ENCODE results near the gene INTS12.
"Not testable (repeated sequence)": the region's sequence is repeated elsewhere in the genome, so short reads cannot be mapped to it uniquely, and the experiment has no call there.

INTS12 gene, protein sequence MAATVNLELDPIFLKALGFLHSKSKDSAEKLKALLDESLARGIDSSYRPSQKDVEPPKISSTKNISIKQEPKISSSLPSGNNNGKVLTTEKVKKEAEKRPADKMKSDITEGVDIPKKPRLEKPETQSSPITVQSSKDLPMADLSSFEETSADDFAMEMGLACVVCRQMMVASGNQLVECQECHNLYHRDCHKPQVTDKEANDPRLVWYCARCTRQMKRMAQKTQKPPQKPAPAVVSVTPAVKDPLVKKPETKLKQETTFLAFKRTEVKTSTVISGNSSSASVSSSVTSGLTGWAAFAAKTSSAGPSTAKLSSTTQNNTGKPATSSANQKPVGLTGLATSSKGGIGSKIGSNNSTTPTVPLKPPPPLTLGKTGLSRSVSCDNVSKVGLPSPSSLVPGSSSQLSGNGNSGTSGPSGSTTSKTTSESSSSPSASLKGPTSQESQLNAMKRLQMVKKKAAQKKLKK

DNA sequence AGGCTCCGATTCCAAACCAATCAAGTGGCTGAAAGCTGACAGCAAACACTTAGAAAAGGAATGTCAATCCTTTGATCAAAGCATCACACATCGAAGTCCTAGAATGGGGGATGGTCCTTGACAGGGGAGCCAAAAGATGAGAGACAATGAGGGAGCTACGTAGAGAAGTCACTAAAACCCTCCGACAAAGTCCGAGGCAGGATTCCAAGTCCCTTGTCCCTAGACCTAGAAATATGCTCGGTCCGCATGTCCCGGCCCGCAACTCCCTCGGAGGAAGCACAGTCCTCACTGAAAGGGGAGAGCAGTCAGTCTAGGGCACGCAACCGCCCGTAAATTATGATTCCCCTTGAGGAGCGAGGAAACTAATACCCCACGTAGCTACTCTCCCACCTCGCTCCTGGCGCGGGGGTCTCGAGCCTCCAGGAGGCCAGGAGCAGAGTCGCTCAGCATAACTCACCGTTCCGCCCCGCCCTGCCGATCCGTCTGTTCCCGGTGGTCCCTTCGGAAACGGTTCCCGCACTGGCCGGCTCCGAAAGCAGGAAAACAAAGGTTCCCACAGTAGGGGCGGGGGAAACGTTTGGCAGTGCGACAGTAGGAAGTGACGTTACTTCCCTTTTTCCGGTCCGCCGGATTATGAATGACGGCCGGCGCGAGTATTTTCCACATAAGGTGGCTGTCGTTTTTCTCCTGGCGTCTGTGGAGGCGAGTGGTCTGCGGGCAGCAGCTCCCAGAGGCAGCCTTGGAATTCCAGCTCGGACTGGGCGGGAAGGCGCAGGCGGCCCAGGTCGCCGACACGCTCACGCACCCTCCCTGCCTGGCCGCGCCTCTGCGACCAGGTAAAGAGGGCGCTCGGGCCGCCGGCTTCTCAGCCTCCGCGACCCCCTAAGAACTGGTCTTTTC, at the start of gene INTS12, which contains the start of gene GSTCD:
INTS12 (minus strand) TSS at position 509 of the 900 bp plus-strand sequence. CDS start 8,684 bp downstream, outside the sequence.
GSTCD (plus strand) TSS at position 604 of the 900 bp plus-strand sequence. CDS start 8,830 bp downstream, outside the sequence.
- in situ Hi-C loops (cut with HindIII; ENCODE audit: low sequenced_read_pairs): no loop called here

- in situ Hi-C loops (cut with HindIII; ENCODE audit: low sequenced_read_pairs): no loop called here
Observed at GRCh38 chr4:105755375-105755774, 46.9 kb upstream of the INTS12 start.

GRCh38 chr4:105753361-105753760, 44.9 kb upstream of the INTS12 start:
- in situ Hi-C loops (cut with HindIII; ENCODE audit: low sequenced_read_pairs): no loop called here

- in situ Hi-C loops (cut with HindIII; ENCODE audit: low sequenced_read_pairs): no loop called here
Observed at GRCh38 chr4:105751718-105752299, 43.3 kb upstream of the INTS12 start.

- in situ Hi-C loops (cut with HindIII; ENCODE audit: low sequenced_read_pairs): no loop called here
Observed at GRCh38 chr4:105748222-105748621, 39.7 kb upstream of the INTS12 start.

GRCh38 chr4:105741548-105741947, 33.1 kb upstream of the INTS12 start:
- in situ Hi-C loops (cut with HindIII; ENCODE audit: low sequenced_read_pairs): no loop called here

- in situ Hi-C loops (cut with HindIII; ENCODE audit: low sequenced_read_pairs): not testable (repeated sequence)
Observed at GRCh38 chr4:105735217-105735616, 26.7 kb upstream of the INTS12 start.

DNA sequence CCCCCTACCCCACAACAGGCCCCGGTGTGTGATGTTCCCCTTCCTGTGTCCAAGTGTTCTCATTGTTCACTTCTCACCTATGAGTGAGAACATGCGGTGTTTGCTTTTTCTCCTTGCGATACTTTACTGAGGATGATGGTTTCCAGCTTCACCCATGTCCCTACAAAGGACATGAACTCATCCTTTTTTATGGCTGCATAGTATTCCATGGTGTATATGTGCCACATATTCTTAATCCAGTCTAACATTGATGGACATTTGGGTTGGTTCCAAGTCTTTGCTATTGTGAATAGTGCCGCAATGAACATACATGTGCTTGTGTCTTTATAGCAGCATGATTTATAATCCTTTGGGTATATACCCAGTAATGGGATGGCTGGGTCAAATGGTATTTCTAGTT, 21.4 kb upstream of the INTS12 start:
- in situ Hi-C loops (cut with HindIII; ENCODE audit: low sequenced_read_pairs): not testable (repeated sequence)

DNA sequence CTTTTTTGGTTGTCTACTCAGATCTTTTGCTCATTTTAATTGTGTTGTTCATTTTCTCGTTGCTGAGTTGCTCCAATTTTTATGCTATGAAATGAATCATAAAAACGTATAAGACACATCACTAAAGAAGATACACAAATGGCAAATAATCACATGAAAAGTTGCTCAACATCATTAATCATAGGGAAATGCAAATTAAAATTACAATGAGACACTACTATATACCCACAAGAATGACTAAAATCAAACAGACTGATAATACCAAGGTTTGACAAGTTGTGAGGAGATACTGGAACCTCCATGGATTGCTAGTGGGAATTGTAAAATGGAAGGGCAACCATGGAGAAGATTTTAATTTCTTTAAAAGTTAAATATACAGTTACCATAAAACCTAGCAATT, 17.1 kb upstream of the INTS12 start:
- in situ Hi-C loops (cut with HindIII; ENCODE audit: low sequenced_read_pairs): no loop called here

DNA sequence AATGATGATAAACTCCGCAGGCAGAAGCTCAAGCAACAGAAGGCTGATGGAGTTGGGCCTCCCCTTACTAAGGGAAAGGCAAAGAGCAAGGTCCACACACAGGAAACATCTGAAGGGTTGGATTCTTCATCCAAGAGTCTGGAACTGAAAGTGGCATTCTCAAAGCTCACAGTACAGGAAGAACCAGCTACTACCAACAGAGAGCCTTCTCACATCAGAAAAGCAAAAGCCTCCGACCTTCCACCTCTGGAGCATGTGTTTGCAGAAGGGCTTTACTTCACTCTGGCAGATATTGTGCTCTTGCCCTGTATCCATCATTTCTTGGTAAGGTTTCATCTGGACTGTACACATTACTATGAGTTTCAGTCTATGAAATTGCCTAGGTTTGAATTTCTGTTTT, 10.7 kb upstream of the INTS12 start:
- in situ Hi-C loops (cut with HindIII; ENCODE audit: low sequenced_read_pairs): no loop called here

- in situ Hi-C loops (cut with HindIII; ENCODE audit: low sequenced_read_pairs): no loop called here
Observed at GRCh38 chr4:105715692-105716278, 7.3 kb upstream of the INTS12 start.

- in situ Hi-C loops (cut with HindIII; ENCODE audit: low sequenced_read_pairs): no loop called here
Observed at GRCh38 chr4:105714932-105715331, 6.4 kb upstream of the INTS12 start.

DNA sequence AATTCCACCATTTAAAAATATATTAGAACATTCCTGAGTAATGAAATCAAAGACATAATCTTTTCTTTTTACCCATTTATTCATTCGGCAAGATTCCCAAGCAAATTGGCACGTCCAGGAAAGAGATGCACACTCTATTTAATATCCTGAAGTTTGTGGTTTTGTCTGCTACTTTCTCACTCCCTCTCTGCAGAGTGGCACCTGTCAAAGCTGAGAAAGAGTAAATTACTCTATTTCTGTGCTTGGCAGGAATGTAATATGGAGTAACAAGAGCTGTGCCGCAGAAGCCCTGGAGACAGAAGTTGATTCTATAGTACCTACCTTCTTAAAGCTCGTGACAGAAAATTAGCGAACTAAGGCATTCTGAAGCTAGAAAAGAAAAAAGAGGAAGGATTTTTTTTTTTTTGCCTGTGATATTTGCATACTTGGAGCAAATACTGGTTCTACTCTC, 5.6 kb upstream of the INTS12 start:
- in situ Hi-C loops (cut with HindIII; ENCODE audit: low sequenced_read_pairs): no loop called here

DNA sequence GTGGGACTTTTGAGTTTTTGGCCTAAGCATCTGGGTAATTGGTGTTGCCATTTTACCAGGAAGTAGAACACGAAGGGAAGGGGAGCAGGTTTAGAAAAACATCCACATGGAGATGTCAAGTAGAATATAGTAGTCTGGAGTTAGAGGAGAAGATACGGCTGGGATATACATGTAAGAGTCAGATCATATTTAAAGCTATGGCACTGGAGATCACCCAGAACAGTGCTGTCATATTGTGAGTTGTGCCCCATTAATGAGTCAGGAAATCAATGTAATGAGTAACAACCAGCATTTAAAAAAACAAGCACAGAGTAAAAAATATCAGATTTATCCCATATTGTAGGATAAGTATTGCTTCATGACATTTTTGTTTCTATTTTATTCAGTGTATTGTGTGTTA, 4.3 kb upstream of the INTS12 start:
- in situ Hi-C loops (cut with HindIII; ENCODE audit: low sequenced_read_pairs): no loop called here

GRCh38 chr4:105710678-105711077, 2.2 kb upstream of the INTS12 start:
- in situ Hi-C loops (cut with HindIII; ENCODE audit: low sequenced_read_pairs): no loop called here

DNA sequence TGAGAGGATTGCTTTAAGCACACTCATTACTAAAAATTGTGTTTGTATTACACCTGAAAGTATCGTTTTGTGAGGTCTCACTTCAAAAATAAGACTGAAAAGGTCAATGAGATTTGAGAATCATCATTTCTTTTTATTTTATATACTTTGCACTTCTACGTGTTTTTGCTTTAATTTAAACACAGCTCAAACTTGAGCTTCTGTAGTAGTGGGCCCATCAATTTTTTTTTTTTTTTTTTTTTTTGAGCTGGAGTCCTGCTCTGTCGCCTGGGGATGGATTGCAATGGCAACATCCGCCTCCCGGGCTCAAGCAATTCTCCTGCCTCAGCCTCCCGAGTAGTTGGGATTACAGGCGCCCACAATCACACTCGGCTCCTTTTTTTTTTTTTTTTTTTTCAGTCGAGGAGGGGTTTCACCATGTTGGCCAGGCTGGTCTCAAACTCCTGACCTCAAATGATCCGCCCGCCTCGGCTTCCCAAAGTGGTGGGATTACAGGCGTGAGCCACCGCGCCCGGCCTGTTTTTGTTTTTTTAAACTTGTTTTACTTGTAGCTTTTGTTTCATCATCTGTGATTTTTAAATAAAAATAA, 1.6 kb upstream of the INTS12 start:
- in situ Hi-C loops (cut with HindIII; ENCODE audit: low sequenced_read_pairs): no loop called here

- in situ Hi-C loops (cut with HindIII; ENCODE audit: low sequenced_read_pairs): no loop called here
Observed at GRCh38 chr4:105709081-105709450, 577 bp upstream of the INTS12 start.

DNA sequence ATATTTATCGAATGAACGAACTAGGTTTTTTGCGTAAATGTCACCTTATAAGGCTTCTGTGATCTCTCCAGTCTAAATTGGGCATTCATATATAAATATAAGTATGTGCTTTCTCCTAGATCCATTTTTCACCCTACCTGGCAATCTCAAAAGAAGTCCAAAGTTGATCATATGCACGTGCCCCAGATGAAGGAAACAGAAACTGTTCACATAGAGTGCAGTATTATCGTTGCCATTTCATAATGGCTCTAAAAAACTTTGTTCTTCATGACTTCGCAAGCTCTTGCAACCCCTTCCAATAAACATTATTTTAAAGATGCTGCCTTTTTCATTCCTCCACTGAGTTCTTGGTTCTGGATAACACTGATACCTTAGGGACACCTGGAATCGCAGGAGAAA, 708 bp downstream of the INTS12 start:
- in situ Hi-C loops (cut with HindIII; ENCODE audit: low sequenced_read_pairs): no loop called here

GRCh38 chr4:105698607-105699006, 9.9 kb downstream of the INTS12 start:
- in situ Hi-C loops (cut with HindIII; ENCODE audit: low sequenced_read_pairs): no loop called here

DNA sequence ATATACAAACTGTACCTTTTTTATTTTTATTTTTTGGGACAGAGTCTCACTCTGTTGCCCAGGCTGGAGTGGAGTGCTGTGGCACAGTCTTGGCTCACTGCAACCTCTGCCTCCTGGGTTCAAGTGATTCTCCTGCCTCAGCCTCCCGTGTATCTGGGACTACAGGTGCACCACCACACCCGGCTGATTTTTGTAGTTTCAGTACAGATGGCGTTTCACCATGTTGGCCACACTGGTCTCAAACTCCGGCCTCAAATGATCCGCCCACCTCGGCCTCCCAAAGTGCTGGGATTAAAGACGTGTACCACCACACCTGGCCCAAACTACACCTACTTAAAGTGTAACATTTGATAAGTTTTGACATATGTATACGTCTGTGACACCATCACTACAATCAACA, 12.7 kb downstream of the INTS12 start:
- in situ Hi-C loops (cut with HindIII; ENCODE audit: low sequenced_read_pairs): not testable (repeated sequence)
